HG02852 (cell line): ENCODE data around the gene PHGDH.
"Not testable (repeated sequence)": the region's sequence is repeated elsewhere in the genome, so short reads cannot be mapped to it uniquely, and the experiment has no call there.

Experiments used
- ATAC-seq: cut with Tn5 transposase; IDR thresholded peaks from one replicate; pipeline ENCODE4 v1.9.1; 2021; ENCODE audit warnings: mild to moderate bottlenecking, moderate library complexity; ENCODE audit not compliant: unreplicated experiment

The PHGDH gene

DNA sequence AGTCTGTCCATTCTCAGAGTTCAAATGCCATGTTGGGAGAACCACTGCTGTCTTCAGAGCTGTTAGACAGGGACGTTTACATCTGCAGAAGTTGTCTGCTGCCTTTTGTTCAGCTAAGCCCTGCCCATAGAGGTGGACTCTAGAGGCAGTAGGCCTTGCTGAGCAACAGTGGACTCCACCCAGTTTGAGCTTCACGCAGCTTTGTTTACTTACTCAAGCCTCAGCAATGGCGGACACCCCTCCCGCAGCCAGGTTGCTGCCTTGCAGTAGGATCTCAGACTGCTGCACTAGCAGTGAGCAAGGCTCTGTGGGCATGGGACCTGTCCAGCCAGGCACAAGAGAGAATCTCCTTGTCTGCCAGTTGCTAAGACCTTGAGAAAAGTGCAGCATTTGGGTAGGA, 14.9 kb upstream of the PHGDH start:
- not testable (repeated sequence) for ATAC-seq

GRCh38 chr1:119697598-119697997, 14.1 kb upstream of the PHGDH start:
- ATAC-seq, result no peak

DNA sequence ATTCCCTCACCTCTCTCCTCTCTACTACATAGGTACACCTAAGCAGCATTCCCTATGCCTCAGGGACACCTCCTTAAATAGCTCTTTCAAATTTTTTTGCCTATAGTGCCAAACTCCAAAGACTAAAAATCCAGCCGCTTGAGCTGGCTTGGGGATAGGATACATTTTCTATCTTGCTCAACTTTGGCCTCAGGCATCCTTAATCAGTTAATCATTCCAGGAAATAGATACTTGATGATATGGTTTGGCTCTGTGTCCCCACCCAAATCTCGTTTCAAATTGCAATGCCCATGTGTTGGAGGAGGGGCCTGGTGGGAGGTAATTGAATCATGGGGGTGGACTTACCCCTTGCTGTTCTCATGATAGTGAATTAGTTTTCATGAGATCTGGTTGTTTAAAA, 11.4 kb upstream of the PHGDH start:
- no peak for ATAC-seq

GRCh38 chr1:119701659-119702058, 10.1 kb upstream of the PHGDH start:
- no peak for ATAC-seq

DNA sequence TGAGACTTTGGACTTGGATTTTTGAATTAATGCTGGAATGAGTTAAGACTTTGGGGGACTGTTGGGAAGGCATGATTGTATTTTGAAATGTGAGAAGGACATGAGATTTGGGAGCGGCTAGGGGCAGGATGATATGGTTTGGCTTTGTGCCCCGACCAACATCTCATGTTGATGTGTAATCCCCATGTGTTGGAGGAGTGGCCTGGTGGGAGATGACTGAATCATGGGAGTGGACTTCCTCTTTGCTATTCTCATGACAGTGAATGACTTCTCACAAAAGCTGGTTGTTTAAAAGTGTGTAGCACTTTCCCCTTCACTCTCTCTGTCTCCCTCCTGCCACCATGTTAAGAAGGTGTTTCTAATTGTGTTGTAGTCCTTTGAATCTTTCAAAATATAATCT, 9.3 kb upstream of the PHGDH start:
- no peak for ATAC-seq

DNA sequence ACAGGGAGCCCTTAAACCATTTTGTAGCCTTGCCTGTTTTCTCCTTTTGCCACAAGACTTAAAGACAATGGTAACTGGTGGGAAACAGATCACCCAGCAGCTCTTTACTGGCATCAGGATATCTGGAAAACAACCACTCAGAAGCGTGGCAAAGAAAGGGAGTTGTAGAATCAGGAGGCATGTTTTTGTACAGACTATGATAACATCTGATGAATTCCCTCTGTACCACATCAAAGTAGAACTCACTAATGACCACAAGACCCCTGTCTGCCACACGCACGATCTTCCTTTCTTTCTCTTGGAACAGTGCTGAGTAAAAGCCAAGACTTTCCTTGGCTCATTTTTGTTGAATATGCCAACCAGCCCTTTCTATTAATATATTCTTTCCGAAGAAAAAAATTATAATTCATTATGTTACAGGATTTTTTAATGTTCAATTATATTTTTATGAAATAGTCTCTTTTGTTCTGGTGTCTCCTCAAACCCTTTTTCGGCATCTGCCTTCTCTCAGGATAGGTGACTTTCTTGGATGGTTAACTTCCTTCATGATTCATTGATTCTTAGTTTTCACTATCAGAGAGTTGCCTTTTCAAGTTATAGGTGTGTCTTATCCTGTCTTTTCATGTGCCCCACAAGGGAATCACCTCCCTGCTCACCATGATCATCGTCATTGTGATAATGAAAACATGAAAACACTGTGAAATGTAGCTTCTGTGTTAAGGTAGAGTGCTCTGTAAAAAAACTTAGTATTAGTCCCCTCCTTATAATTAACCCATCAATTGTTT, 7.9 kb upstream of the PHGDH start:
- ATAC-seq, result no peak

DNA sequence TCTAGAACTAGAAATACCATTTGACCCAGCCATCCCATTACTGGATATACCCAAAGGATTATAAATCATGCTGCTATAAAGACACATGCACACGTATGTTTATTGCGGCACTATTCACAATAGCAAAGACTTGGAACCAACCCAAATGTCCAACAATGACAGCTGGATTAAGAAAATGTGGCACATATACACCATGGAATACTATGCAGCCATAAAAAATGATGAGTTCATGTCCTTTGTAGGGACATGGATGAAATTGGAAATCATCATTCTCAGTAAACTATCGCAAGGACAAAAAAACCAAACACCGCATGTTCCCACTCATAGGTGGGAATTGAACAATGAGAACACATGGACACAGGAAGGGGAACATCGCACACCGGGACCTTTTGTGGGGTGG, 5.1 kb upstream of the PHGDH start:
- ATAC-seq, result not testable (repeated sequence)

- not testable (repeated sequence) for ATAC-seq
Observed at GRCh38 chr1:119711356-119711803, 354 bp upstream of the PHGDH start.

DNA sequence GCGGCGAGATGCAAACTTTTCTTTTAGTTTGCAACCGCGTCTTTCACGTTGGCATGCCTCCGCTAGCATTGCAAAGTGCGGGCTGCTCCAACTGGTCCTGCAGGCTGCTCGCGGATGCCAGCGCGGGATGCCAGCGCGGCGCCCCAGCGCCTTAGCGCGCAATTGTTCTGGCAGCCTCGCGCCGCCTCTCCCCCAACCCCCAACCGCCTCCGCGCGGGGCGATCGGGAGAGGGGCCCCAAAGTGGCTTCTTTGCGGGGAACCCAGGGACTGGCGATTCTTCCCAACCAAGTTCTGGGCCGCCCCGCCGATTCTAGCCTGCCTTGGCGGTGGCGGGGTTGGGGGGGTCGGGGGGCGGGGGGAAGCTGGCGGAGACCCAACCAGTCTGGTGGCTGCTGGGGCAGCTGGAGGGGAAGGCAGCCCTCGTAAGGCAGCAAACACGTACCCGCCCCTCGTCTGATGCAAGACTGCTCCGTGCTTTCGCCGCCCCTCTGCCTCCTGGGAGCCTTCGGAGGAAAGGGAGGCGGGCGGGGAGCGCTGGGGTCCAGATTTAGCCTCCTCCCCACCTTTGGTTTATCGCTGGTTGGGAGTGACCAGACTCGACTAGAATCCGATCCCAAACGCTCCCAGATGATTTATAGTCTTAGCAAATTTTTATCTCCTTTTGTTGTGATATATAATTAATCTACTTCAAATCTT, 756 bp downstream of the PHGDH start:
- ATAC-seq, result peak; percentile 21

DNA sequence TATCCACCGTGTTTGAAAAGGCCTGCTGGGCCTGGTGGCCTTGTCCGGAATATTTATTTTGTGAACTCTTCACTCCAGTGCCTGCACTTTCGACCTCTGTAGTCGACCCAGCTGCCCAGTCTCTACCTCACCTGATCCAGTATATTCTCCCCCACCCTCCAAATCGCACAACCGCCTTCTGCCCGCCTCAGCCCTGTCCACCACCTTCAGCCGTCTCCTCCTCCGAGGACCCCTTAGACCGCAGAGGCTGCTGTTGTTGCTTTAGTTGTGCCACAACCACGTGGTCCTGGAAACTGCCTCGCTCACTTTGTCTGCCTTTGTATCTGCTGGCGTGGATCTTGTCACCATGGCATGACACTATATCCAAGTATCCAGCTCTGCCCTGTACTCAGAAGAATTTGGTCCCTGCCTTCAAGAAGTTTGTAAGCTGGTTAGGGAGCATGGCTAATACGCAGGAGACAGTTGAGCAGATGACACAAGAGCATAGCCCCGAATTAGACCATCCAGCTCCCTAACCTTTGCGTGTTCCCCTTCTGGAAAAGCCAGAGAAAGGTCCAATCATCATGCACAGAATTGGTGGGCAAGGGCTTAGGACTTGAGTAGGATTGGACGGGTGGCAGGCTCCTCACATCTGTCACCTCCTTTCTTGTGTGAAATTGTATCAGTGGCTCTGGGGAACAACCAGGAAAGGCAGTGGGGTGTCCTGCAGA, 1.5 kb downstream of the PHGDH start:
- ATAC-seq, result no peak

DNA sequence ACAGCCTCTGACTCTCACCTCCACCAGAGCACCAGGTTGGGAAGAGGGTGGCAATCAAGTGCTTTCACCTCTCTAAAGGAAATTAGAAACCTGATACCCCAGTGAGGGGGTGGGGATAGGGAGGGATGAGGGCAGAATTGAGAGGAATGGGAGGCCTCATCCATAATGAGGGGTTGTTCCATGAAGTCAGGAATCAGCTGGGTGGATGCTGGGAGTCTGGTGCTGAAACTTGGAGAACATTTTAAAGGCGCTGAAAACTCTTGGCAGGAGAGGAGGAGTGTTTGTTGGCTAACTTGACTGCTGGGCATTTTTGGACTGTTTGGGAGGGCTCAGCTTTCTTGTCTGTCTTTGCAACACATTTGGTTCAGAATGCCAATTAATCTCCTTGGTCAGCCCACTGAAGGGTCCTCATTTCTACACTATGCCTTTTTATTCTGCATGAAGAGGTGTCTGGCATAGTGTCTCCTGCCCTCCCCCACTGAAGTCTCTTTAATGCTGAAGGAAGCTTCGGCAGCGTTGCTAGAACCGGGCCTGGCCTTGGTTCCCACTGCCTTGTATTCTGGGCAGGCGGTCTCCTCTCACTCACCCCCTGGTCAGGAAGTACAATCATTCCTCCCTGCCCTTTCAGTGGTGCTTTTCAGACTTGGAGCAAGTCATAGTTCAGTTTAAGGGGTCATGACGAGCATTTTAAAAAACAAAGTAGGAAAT, 2.2 kb downstream of the PHGDH start:
- no peak for ATAC-seq

- no peak for ATAC-seq
Observed at GRCh38 chr1:119714583-119714982, 2.8 kb downstream of the PHGDH start.

DNA sequence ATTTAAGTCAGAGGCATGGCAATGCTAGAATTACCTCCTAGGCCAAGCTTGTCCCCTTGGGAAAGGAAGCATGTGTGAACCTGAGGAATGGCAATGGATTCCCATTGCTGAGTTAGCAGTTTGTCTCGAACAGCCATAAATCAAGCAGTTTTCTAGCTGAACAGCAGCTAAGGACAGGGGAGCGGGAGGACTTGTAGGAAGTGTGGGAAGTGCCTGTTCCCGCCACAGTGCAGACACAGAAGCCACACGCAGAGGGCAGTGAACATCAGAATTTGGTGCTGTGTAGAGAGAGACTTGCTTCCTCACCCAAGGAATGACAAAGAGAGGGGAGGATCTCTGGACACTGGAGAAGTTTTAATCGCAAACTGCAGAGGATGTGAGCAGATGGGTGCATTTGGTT, 3.8 kb downstream of the PHGDH start:
- no peak for ATAC-seq

DNA sequence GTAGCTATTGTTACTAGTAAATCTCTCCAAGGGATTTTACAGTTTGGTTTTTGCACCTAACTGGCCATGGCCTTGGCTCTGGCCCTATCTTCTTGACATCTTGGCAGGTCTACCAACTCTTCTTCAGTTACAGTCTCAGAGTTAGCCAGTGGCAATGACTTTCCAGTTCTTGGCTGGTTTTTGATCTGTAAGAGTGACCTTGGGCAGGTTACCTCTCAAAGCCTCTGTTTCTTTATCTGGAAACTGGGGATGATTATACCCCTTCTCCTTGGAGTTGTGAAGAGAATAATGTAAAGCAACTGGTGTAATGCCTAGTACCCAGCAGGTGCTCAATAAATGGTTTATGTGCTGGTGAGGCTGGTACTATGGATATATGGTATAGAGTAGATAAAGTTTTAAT, 6.7 kb downstream of the PHGDH start:
- no peak for ATAC-seq

- ATAC-seq, result no peak
Observed at GRCh38 chr1:119718972-119719371, 7.2 kb downstream of the PHGDH start.

DNA sequence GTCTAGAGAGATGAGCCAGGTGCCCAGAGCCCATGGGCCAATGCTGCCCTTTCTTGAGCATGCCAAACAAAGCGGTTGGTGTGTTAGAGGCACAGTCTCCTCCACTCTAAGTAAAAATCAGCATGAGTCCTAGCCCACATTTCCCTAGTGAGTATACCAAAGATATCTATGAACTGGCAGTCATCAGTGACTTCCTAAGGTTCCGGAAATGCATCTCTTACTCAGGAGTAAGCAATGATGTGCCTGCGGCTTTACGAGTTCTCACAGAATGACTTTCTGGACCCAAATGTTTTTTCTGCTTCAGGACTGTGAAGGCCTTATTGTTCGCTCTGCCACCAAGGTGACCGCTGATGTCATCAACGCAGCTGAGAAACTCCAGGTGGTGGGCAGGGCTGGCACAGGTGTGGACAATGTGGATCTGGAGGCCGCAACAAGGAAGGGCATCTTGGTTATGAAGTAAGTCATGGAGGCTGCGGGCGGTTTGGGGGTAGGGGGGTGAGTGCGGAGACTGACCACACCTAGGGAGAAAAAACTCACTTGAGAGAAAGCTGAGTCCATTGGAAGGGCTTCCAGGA, 9.2 kb downstream of the PHGDH start:
- no peak for ATAC-seq

GRCh38 chr1:119721896-119722295, 10.2 kb downstream of the PHGDH start:
- ATAC-seq, result no peak

DNA sequence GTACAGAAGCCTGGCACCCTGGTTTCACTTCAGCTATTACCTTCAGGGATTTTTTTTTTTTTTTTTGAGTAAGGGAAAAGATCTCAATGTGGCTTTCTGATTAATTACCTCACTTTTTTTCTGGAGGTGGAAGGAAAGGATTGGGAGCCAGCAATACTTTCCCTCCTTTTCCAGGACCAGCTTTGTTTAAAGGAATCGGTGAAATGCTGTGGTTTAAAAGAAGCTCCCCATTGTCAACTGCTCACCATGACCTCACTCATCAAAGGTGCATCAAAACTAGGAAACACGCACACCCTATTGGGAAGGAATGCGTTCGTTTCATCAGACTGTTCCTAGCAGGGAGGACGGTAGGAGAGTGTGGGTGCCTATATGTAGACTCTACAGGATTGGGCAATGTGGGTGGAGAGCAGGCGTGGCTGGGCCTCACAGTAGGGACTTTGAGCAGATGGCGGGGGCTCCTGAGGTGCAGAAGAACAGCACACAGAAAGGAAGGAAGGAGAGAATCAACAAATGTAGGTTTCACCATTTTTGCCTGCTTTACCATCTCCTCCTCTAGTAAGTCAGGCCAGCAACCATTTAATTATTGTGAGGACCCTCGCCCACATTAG, 13.0 kb downstream of the PHGDH start:
- ATAC-seq, result no peak

DNA sequence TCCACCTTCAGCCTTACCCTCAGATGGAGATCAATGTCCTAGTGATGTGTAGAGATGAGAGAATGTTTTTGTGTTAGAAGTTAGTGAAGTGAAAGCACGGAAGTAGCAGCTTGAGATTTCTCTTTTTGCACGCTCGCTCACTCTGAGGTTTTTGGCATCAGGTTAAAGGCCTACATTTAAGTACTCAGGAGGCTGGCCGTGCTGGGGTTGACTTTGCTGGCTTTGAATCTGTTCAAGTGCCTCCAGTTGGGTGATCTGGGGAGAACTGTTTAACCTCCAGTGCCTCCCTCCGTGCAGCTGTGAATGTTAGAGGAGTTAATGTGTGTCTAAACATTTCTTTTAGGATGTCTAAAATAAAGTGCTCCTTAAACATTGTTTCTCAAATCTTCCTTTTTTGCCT, 13.9 kb downstream of the PHGDH start:
- no peak for ATAC-seq

- ATAC-seq, result peak; percentile 83
Observed at GRCh38 chr1:119727991-119728390, 16.3 kb downstream of the PHGDH start.
